ENCODE measurements around the gene NUP54. TPM values are rescaled to one million over a fixed set of nuclear protein-coding genes. Genes with fewer than 3 reads are reported as not detected.

NUP54 gene
- total RNA-seq, 4 donors from 2014 or later = 30.2 to 36.6 (median 33.4) TPM

DNA sequence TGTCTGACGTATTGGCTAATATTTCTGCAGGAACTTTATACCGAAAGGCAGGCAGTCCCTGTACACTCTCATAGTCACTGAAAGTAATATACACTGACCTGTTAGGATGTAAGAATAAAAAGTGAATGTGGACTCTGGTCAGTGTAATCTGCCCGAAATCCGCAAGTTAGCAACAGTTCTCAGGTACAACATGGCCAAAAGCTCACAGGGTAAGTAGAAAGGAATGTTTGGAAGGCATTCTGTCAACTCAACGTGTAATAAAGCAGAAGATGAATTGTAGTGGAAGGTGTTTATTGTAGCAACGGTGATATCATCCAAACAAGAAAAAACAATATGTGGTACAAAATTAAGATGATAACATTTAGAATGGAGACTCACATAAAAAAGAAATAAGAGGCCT lies 26.0 kb upstream of the NUP54 start:
- Histone ChIP-seq H3K4me1 (no peaks in the 10 kb centered on the region), H3K36me3 (peaks cover 51% of the 10 kb centered on the region), H3K9me3 (no peaks in the 10 kb centered on the region), H3K27ac (no peak overlapping the region), H3K27me3 (no peaks in the 10 kb centered on the region), H3K4me3 (no peak overlapping the region)
- TF ChIP-seq POLR2A (IDR thresholded peaks at IDR 0.05) = no peak
- no peak for TF ChIP-seq POLR2AphosphoS5 (IDR thresholded peaks at IDR 0.05)
- TF ChIP-seq EP300 (IDR thresholded peaks at IDR 0.05) = no peak
- no peak for TF ChIP-seq CTCF (IDR thresholded peaks at IDR 0.05)
- WGBS = 86% methylated on average over 6 of the region's 6 CpGs
- DNase-seq (ENCODE audit: low spot score in 2 of 2) = no peak

GRCh38 chr4:76168688-76169087 lies 20.5 kb upstream of the NUP54 start:
- Histone ChIP-seq H3K4me3 (no peak overlapping the region), H3K9me3 (no peaks in the 10 kb centered on the region), H3K27ac (no peak overlapping the region), H3K36me3 (peaks cover 82% of the 10 kb centered on the region), H3K27me3 (no peaks in the 10 kb centered on the region), H3K4me1 (no peaks in the 10 kb centered on the region)
- 91% methylated on average over 3 of the region's 3 CpGs for WGBS
- no peak for DNase-seq (ENCODE audit: low spot score in 2 of 2)
- no peak for TF ChIP-seq CTCF (IDR thresholded peaks at IDR 0.05)
- TF ChIP-seq POLR2A (IDR thresholded peaks at IDR 0.05) = no peak
- no peak for TF ChIP-seq POLR2AphosphoS5 (IDR thresholded peaks at IDR 0.05)
- TF ChIP-seq EP300 (IDR thresholded peaks at IDR 0.05) = no peak

DNA sequence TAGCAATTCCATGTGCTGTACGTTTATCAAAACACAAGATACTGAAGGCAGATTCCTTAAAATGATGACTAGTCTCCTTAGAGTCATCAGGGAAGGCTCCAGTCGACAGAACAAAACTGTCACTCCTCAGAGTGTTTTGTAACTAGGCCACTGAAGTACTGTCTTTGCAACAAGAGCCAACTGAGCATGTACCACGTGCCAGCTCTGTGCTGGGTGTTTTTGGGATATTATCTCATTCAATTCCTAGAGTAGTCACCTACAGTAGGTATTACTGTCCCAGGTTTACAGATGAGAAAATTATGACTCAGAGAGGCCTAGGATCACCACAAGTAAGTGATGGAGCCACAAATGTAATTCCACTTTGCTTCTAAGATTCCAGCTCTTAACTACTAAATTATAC lies 18.3 kb upstream of the NUP54 start:
- H3K4me1 ChIP-seq = no peaks in the 10 kb centered on the region
- WGBS = 83% methylated on average over 3 of the region's 3 CpGs
- TF ChIP-seq EP300 (IDR thresholded peaks at IDR 0.05) = no peak
- no peak for TF ChIP-seq POLR2A (IDR thresholded peaks at IDR 0.05)
- no peak for TF ChIP-seq POLR2AphosphoS5 (IDR thresholded peaks at IDR 0.05)
- TF ChIP-seq CTCF (IDR thresholded peaks at IDR 0.05) = no peak
- no peak overlapping the region for H3K27ac ChIP-seq
- H3K9me3 ChIP-seq = no peaks in the 10 kb centered on the region
- no peak overlapping the region for H3K4me3 ChIP-seq
- peaks cover 85% of the 10 kb centered on the region for H3K36me3 ChIP-seq
- DNase-seq (ENCODE audit: low spot score in 2 of 2) = no peak
- H3K27me3 ChIP-seq = no peaks in the 10 kb centered on the region

DNA sequence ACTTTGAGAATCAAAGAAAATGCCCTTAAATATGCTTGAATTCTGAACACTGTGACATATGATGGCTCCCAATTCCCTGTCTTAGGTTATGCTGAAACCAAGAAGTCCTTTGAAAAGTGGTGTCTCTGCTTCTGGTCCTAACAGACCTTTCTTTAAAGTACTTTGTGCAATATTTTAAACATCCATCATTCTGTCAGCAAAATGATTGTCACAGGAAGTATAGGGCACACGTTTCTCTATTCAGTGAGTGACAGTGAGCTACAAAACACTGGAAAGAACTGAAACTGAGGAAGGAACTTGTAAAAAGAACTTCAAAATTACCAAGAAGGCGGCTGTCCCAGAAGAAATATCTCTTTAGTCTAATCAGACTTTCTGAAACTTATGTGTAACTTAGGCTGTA lies 12.2 kb upstream of the NUP54 start:
- 50% methylated on average over 2 of the region's 2 CpGs for WGBS
- H3K36me3 ChIP-seq = peaks cover 53% of the 10 kb centered on the region

DNA sequence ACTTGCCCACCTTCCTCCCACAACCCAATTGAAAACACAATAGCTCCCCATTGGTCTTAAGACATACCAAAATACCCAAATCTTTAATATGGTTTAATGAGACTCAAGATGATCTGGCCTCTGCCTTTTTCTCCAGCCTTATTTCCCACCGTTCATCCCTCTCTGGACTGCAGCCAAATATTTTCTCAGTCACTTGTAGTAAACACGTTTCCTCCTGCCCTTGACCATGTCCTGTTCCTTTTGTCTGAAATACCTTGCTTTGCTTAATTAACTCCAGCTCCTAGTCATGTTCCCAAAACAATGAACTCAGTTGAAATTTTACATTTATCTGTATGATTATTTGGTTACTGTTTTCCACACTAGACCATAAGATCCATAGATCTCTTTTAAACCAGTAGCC lies 8.4 kb upstream of the NUP54 start:
- H3K4me3 ChIP-seq = no peak overlapping the region
- H3K36me3 ChIP-seq = peaks cover 18% of the 10 kb centered on the region
- TF ChIP-seq CTCF (IDR thresholded peaks at IDR 0.05) (no peak), POLR2A (IDR thresholded peaks at IDR 0.05) (no peak), EP300 (IDR thresholded peaks at IDR 0.05) (no peak), POLR2AphosphoS5 (IDR thresholded peaks at IDR 0.05) (no peak)
- H3K27ac ChIP-seq = no peak overlapping the region
- no peaks in the 10 kb centered on the region for H3K4me1 ChIP-seq
- DNase-seq (ENCODE audit: low spot score in 2 of 2) = no peak
- no peaks in the 10 kb centered on the region for H3K27me3 ChIP-seq
- no peaks in the 10 kb centered on the region for H3K9me3 ChIP-seq
- WGBS = 15% methylated on average over 2 of the region's 2 CpGs

More for the DNA sequence above, 12.2 kb upstream of the NUP54 start:
- DNase-seq (ENCODE audit: low spot score in 2 of 2) = no peak
- no peaks in the 10 kb centered on the region for H3K9me3 ChIP-seq
- no peaks in the 10 kb centered on the region for H3K4me1 ChIP-seq
- no peak for TF ChIP-seq POLR2A (IDR thresholded peaks at IDR 0.05)
- TF ChIP-seq EP300 (IDR thresholded peaks at IDR 0.05) = no peak
- TF ChIP-seq CTCF (IDR thresholded peaks at IDR 0.05) = no peak
- no peak for TF ChIP-seq POLR2AphosphoS5 (IDR thresholded peaks at IDR 0.05)
- no peak overlapping the region for H3K4me3 ChIP-seq
- H3K27ac ChIP-seq = no peak overlapping the region
- no peaks in the 10 kb centered on the region for H3K27me3 ChIP-seq
